Spleen (tissue), 11 donors: ENCODE measurements around the gene TADA2A. TPM values are rescaled to one million over a fixed set of nuclear protein-coding genes. Genes with fewer than 3 reads are reported as not detected.

Experiments used
- DNase-seq: peaks from one replicate; pipeline ENCODE4 v3.0.0-alpha.2; 2020
- H3K27ac ChIP-seq, 8 donors: fragments of 200-600 bp; sonication (generic) in 7 of 8; 1 replicate in 4 of 8; 2 replicates in 4 of 8; pipeline versions ENCODE4 v1.5.0 to v1.8.0; 2016 to 2021; ENCODE audit warnings: inconsistent platforms in 4 of 8, mild to moderate bottlenecking in 4 of 8, moderate library complexity in 1 of 8
- H3K27me3 ChIP-seq, 7 donors: fragments of 200-600 bp; sonication (generic) in 6 of 7; replicated peaks in 1 of 7; 1 replicate in 4 of 7; 2 replicates in 3 of 7; pipeline versions ENCODE4 v1.5.0 to v1.8.0; 2016 to 2021; ENCODE audit warnings: inconsistent platforms in 3 of 7, mild to moderate bottlenecking in 1 of 7
- H3K36me3 ChIP-seq, 6 donors: fragments of 200-600 bp; sonication (generic) in 5 of 6; 1 replicate in 4 of 6; 2 replicates in 2 of 6; pipeline versions ENCODE4 v1.5.0 to v1.8.0; 2016 to 2021; ENCODE audit warnings: inconsistent platforms in 2 of 6
- H3K4me1 ChIP-seq, 6 donors: fragments of 200-600 bp; sonication (generic) in 5 of 6; 1 replicate in 3 of 6; 2 replicates in 3 of 6; pipeline versions ENCODE4 v1.5.0 to v1.8.0; 2016 to 2021; ENCODE audit warnings: inconsistent platforms in 3 of 6
- H3K4me3 ChIP-seq, 8 donors: fragments of 200-600 bp; sonication (generic) in 7 of 8; 1 replicate in 4 of 8; 2 replicates in 4 of 8; pipeline versions ENCODE4 v1.5.0 to v1.8.0; 2016 to 2021; ENCODE audit warnings: inconsistent platforms in 4 of 8, mild to moderate bottlenecking in 4 of 8, moderate library complexity in 2 of 8
- H3K9me3 ChIP-seq, 8 donors: fragments of 200-600 bp; sonication (generic) in 7 of 8; 1 replicate in 4 of 8; 2 replicates in 4 of 8; pipeline versions ENCODE4 v1.5.0 to v1.8.0; 2016 to 2021; ENCODE audit warnings: inconsistent platforms in 4 of 8
- CTCF ChIP-seq, 11 experiments: fragments of 200-600 bp in 7 of 11; fragments of 450-650 bp in 4 of 11; sonication (generic) in 4 of 11; IDR thresholded peaks in 8 of 11; conservative IDR thresholded peaks in 3 of 11; 1 replicate in 7 of 11; 2 replicates in 4 of 11; pipeline versions ENCODE4 v1.4.0 to v1.8.0; 2016 to 2021; ENCODE audit warnings: antibody characterized with exemption in 11 of 11, inconsistent platforms in 4 of 11, mild to moderate bottlenecking in 1 of 11
- POLR2A ChIP-seq, 3 donors: fragments of 450-650 bp; IDR thresholded peaks; one replicate each; pipeline ENCODE4 v1.5.1; 2017; ENCODE audit warnings: antibody characterized with exemption in 3 of 3, mild to moderate bottlenecking in 1 of 3
- POLR2AphosphoS5 ChIP-seq, 3 donors: sonication (generic); formaldehyde crosslinking; IDR thresholded peaks; one replicate each; pipeline ENCODE4 v1.5.1; 2017; ENCODE audit warnings: antibody characterized with exemption in 3 of 3
- WGBS, 5 donors: extraction: QIAGEN DNeasy Blood & Tissue Kit in 3 of 5; methylation state at CpG; one replicate each; pipeline versions ENCODE4 v1.1.5 to v1.1.7; 2013 to 2018; 5-methylcytosine and 5-hydroxymethylcytosine counted together
- intact Hi-C: fragments of 100-400 bp; cut with DNase I; formaldehyde crosslinking; loops from one replicate; pipeline ENCODE4 v1.15.0; 2023; ENCODE audit warnings: low total_unique reads
- polyA plus RNA-seq, 3 donors: library from polyadenylated mRNA; stranded (reverse); fragments of 200-250 nt; gene quantifications; one replicate each; pipeline ENCODE4 v1.2.1, GENCODE V29; 2013
- total RNA-seq, 7 donors: library from RNA; depleted of rRNA in 3 of 7; stranded (reverse); fragments of >200 nt in 3 of 7; fragmentation: NEBNext Ultra II Directional in 4 of 7; extraction: Animal tissue kit (Norgen Biotek cat#: 25700) in 4 of 7; gene quantifications; one replicate each; pipeline versions ENCODE4 v1.1.0 to v1.2.1, GENCODE V29; 2016 to 2021
- donor health status: healthy with polysubstance abuse.
- donor health status: DM: no; HTN: no; CAD: no; lungs with moderate emphysema.
- donor health status: DM: no; HTN: no; CAD: no.
- donor health status: Bipolar disorder and iron deficiency.
- donor health status: healthy.
- donor health status: DM: no; HTN: no; CAD: no.
- donor health status: DM: yes; HTN: yes; CAD: no.

Gene TADA2A
- total and polyA plus RNA-seq, 10 donors: 7.8 to 31.8 (median 20.6) TPM

- peaks cover 5 to 100% (median 67%) of the 10 kb centered on the region in 6 donors for H3K36me3 ChIP-seq
- H3K4me1 ChIP-seq: peaks cover 0 to 6% (median 0%) of the 10 kb centered on the region in 6 donors
- no peak overlapping the region for H3K4me3 ChIP-seq
- WGBS, 5 donors: 84 to 93% (median 88%) methylated on average over 8 of the region's 8 CpGs
- no peak for DNase-seq
- intact Hi-C loops: no loop called here
- no peaks in the 10 kb centered on the region for H3K9me3 ChIP-seq
- no peaks in the 10 kb centered on the region for H3K27me3 ChIP-seq
- no peak overlapping the region for H3K27ac ChIP-seq
- TF ChIP-seq POLR2A (IDR thresholded peaks at IDR 0.05): no peak
- TF ChIP-seq POLR2AphosphoS5 (IDR thresholded peaks at IDR 0.05): no peak
- TF ChIP-seq CTCF (IDR thresholded peaks at IDR 0.05 in 8 of 11, conservative IDR thresholded peaks at IDR 0.05 in 3 of 11): no peak
Measured at GRCh38 chr17:37518826-37519225, 112.1 kb downstream of the TADA2A start.

- no peak overlapping the region for H3K27ac ChIP-seq
- H3K9me3 ChIP-seq: no peaks in the 10 kb centered on the region
- TF ChIP-seq POLR2AphosphoS5 (IDR thresholded peaks at IDR 0.05) (no peak), CTCF (IDR thresholded peaks at IDR 0.05 in 8 of 11, conservative IDR thresholded peaks at IDR 0.05 in 3 of 11) (no peak), POLR2A (IDR thresholded peaks at IDR 0.05) (no peak)
- WGBS, 5 donors: 53 to 73% (median 67%) methylated on average over 5 of the region's 5 CpGs
- peaks cover 0 to 6% (median 0%) of the 10 kb centered on the region in 6 donors for H3K4me1 ChIP-seq
- H3K36me3 ChIP-seq: peaks cover 5 to 100% (median 71%) of the 10 kb centered on the region in 6 donors
- intact Hi-C loops: no loop called here
- no peak for DNase-seq
- no peak overlapping the region for H3K4me3 ChIP-seq
- no peaks in the 10 kb centered on the region for H3K27me3 ChIP-seq
Measured at GRCh38 chr17:37519251-37519985, 112.7 kb downstream of the TADA2A start.

- H3K4me1 ChIP-seq: peaks cover 0 to 6% (median 0%) of the 10 kb centered on the region in 6 donors
- DNase-seq: no peak
- no peak overlapping the region for H3K27ac ChIP-seq
- no peaks in the 10 kb centered on the region for H3K9me3 ChIP-seq
- no peaks in the 10 kb centered on the region for H3K27me3 ChIP-seq
- WGBS, 5 donors: 86 to 92% (median 89%) methylated on average over 8 of the region's 8 CpGs
- H3K36me3 ChIP-seq: peaks cover 5 to 100% (median 71%) of the 10 kb centered on the region in 6 donors
- intact Hi-C loops: no loop called here
- H3K4me3 ChIP-seq: no peak overlapping the region
- TF ChIP-seq POLR2A (IDR thresholded peaks at IDR 0.05) (no peak), POLR2AphosphoS5 (IDR thresholded peaks at IDR 0.05) (no peak), CTCF (IDR thresholded peaks at IDR 0.05 in 8 of 11, conservative IDR thresholded peaks at IDR 0.05 in 3 of 11) (no peak)
Measured at GRCh38 chr17:37520174-37520573, 113.5 kb downstream of the TADA2A start.

GRCh38 chr17:37521821-37522220 is 115.1 kb downstream of the TADA2A start:
- TF ChIP-seq POLR2A (IDR thresholded peaks at IDR 0.05): no peak
- no peak for TF ChIP-seq POLR2AphosphoS5 (IDR thresholded peaks at IDR 0.05)
- no peak for TF ChIP-seq CTCF (IDR thresholded peaks at IDR 0.05 in 8 of 11, conservative IDR thresholded peaks at IDR 0.05 in 3 of 11)
- DNase-seq: no peak
- 94 to 98% (median 96%) methylated on average over 5 of the region's 5 CpGs for WGBS, 5 donors
- intact Hi-C loops: no loop called here
- peaks cover 5 to 100% (median 69%) of the 10 kb centered on the region in 6 donors for H3K36me3 ChIP-seq
- no peaks in the 10 kb centered on the region for H3K4me1 ChIP-seq
- H3K27me3 ChIP-seq: no peaks in the 10 kb centered on the region
- no peak overlapping the region for H3K4me3 ChIP-seq
- H3K9me3 ChIP-seq: no peaks in the 10 kb centered on the region
- H3K27ac ChIP-seq: no peak overlapping the region
